H1 (cell line): ENCODE data around the gene SERPINA12. TPM values are rescaled to one million over a fixed set of nuclear protein-coding genes. Genes with fewer than 3 reads are reported as not detected.

ENCODE experiments used
- CBX8 ChIP-seq: fragments of 300-800, 300-1000 bp; sonication (generic); IDR thresholded peaks from 2 replicates; pipeline ENCODE4 v1.7.1; 2016; ENCODE audit warnings: low read depth, low read length, borderline replicate concordance
- KDM4A ChIP-seq: IDR thresholded peaks from one replicate; pipeline ENCODE4 v1.7.1; 2012; ENCODE audit warnings: low read depth, mild to moderate bottlenecking, moderate library complexity, low read length, inconsistent platforms; ENCODE audit not compliant: severe bottlenecking
- RNF2 ChIP-seq: fragments of 200-900, 300-1000 bp; sonication (generic); IDR thresholded peaks from 2 replicates; pipeline ENCODE4 v1.7.1; 2016; ENCODE audit warnings: borderline replicate concordance, low read depth, mild to moderate bottlenecking, antibody characterized with exemption, low read length; ENCODE audit not compliant: poor library complexity, severe bottlenecking; ENCODE audit errors: missing control alignments
- SAP30 ChIP-seq: fragments of 300-600 bp; sonication (generic); IDR thresholded peaks from 2 replicates; pipeline ENCODE4 v1.7.1; 2012; ENCODE audit warnings: low read length, moderate library complexity, mild to moderate bottlenecking, inconsistent platforms; ENCODE audit not compliant: insufficient read depth, insufficient replicate concordance
- SP4 ChIP-seq: IDR thresholded peaks from 2 replicates; pipeline ENCODE4 v1.6.1; 2012; ENCODE audit warnings: low read length, inconsistent platforms
- polyA plus RNA-seq, 7 experiments: library from polyadenylated mRNA; depleted of rRNA in 3 of 7; stranded (reverse) in 5 of 7; unstranded in 2 of 7; fragments of >200 nt in 5 of 7; fragments of 200-250 nt in 2 of 7; gene quantifications; 1 replicate in 5 of 7; 2 replicates in 1 of 7; 4 replicates in 1 of 7; pipeline versions ENCODE4 v1.2.1 to v1.2.3, GENCODE V29; 2011 to 2013; ENCODE audit warnings: missing spikeins in 2 of 7, mixed read lengths in 2 of 7
- total RNA-seq: library from RNA; stranded (reverse); fragmentation: NEBNext Ultra II Directional; extraction: Animal tissue kit (Norgen Biotek cat#: 25700); gene quantifications from 2 replicates; pipeline ENCODE4 v1.2.1, GENCODE V29; 2021
- TF ChIP-seq, protein P1 (sequence below): fragments of 300-600 bp; sonication (generic); IDR thresholded peaks from 2 replicates; pipeline ENCODE4 v1.7.1; 2012; ENCODE audit warnings: low read length, moderate library complexity, mild to moderate bottlenecking, inconsistent platforms; ENCODE audit not compliant: insufficient replicate concordance

The SERPINA12 gene
- total and polyA plus RNA-seq, 2 of the 8 experiments (the other 6 are each of a cell fraction or from before 2014, with no cell fraction given) = not detected

DNA sequence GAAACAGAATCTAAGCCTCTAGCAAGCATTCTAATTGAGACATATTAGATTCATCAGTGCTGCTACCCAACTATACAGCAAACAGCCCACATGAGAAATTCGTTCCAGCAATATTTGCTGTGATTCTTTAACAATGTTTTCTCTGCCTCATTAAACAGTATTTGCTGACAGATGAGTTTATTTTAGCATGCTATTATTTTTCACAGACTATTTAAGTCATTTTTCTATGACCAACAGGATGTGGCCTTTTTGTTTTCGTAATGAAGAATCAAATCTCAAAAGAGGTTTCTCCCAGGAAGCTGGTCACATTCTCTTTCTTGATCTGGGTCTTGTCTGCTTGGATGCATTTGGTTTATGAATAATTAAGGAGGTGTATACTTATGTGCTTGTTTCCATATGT is 23.2 kb upstream of the SERPINA12 start (continued):
- TF ChIP-seq SAP30 = no peak
- no peak for TF ChIP-seq RNF2
- TF ChIP-seq SP4 = no peak
- no peak for TF ChIP-seq CBX8
- TF ChIP-seq KDM4A = no peak
- TF ChIP-seq, protein P1, sequence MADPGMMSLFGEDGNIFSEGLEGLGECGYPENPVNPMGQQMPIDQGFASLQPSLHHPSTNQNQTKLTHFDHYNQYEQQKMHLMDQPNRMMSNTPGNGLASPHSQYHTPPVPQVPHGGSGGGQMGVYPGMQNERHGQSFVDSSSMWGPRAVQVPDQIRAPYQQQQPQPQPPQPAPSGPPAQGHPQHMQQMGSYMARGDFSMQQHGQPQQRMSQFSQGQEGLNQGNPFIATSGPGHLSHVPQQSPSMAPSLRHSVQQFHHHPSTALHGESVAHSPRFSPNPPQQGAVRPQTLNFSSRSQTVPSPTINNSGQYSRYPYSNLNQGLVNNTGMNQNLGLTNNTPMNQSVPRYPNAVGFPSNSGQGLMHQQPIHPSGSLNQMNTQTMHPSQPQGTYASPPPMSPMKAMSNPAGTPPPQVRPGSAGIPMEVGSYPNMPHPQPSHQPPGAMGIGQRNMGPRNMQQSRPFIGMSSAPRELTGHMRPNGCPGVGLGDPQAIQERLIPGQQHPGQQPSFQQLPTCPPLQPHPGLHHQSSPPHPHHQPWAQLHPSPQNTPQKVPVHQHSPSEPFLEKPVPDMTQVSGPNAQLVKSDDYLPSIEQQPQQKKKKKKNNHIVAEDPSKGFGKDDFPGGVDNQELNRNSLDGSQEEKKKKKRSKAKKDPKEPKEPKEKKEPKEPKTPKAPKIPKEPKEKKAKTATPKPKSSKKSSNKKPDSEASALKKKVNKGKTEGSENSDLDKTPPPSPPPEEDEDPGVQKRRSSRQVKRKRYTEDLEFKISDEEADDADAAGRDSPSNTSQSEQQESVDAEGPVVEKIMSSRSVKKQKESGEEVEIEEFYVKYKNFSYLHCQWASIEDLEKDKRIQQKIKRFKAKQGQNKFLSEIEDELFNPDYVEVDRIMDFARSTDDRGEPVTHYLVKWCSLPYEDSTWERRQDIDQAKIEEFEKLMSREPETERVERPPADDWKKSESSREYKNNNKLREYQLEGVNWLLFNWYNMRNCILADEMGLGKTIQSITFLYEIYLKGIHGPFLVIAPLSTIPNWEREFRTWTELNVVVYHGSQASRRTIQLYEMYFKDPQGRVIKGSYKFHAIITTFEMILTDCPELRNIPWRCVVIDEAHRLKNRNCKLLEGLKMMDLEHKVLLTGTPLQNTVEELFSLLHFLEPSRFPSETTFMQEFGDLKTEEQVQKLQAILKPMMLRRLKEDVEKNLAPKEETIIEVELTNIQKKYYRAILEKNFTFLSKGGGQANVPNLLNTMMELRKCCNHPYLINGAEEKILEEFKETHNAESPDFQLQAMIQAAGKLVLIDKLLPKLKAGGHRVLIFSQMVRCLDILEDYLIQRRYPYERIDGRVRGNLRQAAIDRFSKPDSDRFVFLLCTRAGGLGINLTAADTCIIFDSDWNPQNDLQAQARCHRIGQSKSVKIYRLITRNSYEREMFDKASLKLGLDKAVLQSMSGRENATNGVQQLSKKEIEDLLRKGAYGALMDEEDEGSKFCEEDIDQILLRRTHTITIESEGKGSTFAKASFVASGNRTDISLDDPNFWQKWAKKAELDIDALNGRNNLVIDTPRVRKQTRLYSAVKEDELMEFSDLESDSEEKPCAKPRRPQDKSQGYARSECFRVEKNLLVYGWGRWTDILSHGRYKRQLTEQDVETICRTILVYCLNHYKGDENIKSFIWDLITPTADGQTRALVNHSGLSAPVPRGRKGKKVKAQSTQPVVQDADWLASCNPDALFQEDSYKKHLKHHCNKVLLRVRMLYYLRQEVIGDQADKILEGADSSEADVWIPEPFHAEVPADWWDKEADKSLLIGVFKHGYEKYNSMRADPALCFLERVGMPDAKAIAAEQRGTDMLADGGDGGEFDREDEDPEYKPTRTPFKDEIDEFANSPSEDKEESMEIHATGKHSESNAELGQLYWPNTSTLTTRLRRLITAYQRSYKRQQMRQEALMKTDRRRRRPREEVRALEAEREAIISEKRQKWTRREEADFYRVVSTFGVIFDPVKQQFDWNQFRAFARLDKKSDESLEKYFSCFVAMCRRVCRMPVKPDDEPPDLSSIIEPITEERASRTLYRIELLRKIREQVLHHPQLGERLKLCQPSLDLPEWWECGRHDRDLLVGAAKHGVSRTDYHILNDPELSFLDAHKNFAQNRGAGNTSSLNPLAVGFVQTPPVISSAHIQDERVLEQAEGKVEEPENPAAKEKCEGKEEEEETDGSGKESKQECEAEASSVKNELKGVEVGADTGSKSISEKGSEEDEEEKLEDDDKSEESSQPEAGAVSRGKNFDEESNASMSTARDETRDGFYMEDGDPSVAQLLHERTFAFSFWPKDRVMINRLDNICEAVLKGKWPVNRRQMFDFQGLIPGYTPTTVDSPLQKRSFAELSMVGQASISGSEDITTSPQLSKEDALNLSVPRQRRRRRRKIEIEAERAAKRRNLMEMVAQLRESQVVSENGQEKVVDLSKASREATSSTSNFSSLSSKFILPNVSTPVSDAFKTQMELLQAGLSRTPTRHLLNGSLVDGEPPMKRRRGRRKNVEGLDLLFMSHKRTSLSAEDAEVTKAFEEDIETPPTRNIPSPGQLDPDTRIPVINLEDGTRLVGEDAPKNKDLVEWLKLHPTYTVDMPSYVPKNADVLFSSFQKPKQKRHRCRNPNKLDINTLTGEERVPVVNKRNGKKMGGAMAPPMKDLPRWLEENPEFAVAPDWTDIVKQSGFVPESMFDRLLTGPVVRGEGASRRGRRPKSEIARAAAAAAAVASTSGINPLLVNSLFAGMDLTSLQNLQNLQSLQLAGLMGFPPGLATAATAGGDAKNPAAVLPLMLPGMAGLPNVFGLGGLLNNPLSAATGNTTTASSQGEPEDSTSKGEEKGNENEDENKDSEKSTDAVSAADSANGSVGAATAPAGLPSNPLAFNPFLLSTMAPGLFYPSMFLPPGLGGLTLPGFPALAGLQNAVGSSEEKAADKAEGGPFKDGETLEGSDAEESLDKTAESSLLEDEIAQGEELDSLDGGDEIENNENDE = no peak
